ENCODE results near the gene TEKT5. TPM values are rescaled to one million over a fixed set of nuclear protein-coding genes. Genes with fewer than 3 reads are reported as not detected.
A peak's percentile ranks its signal among the peaks of the same experiment; 100 is the strongest.

TEKT5 gene
- total and polyA plus RNA-seq, 5 experiments from 2014 or later = 0.68 TPM; not detected in 4

- no peaks in the 10 kb centered on the region for H3K9me3 Mint-ChIP-seq
- POLR2A ChIA-PET = no interaction called here
- H3K4me3 Mint-ChIP-seq = no peak overlapping the region
- peaks cover 3 to 34% (median 14%) of the 10 kb centered on the region in 5 donors for H3K27me3 Mint-ChIP-seq
- DNase-seq (no peak), ATAC-seq (no peak)
- H3K27ac Mint-ChIP-seq = no peak overlapping the region
- H3K36me3 Mint-ChIP-seq = no peaks in the 10 kb centered on the region
- H3K4me1 Mint-ChIP-seq = no peaks in the 10 kb centered on the region
Measured at GRCh38 chr16:10589109-10589508, 105.6 kb downstream of the TEKT5 start.

GRCh38 chr16:10587622-10588021, 107.1 kb downstream of the TEKT5 start:
- Mint-ChIP-seq H3K27me3 (peaks cover 11 to 49% (median 29%) of the 10 kb centered on the region in 5 donors), H3K27ac (no peak overlapping the region), H3K9me3 (no peaks in the 10 kb centered on the region), H3K4me3 (no peak overlapping the region), H3K4me1 (no peaks in the 10 kb centered on the region), H3K36me3 (no peaks in the 10 kb centered on the region)
- ATAC-seq (no peak), DNase-seq (no peak)
- POLR2A ChIA-PET = no interaction called here

GRCh38 chr16:10584981-10585438, 109.7 kb downstream of the TEKT5 start:
- no peak overlapping the region for H3K4me3 Mint-ChIP-seq
- DNase-seq = no peak
- POLR2A ChIA-PET = no interaction called here
- ATAC-seq = no peak
- H3K27me3 Mint-ChIP-seq = peaks cover 17 to 72% (median 45%) of the 10 kb centered on the region in 5 donors
- H3K36me3 Mint-ChIP-seq = no peaks in the 10 kb centered on the region
- peaks cover 0 to 3% (median under 1%) of the 10 kb centered on the region in 4 donors for H3K4me1 Mint-ChIP-seq
- no peaks in the 10 kb centered on the region for H3K9me3 Mint-ChIP-seq
- H3K27ac Mint-ChIP-seq = no peak overlapping the region

GRCh38 chr16:10583269-10583668, 111.5 kb downstream of the TEKT5 start:
- DNase-seq (no peak), ATAC-seq (no peak)
- H3K36me3 Mint-ChIP-seq = no peaks in the 10 kb centered on the region
- no peak overlapping the region for H3K4me3 Mint-ChIP-seq
- no peaks in the 10 kb centered on the region for H3K9me3 Mint-ChIP-seq
- H3K27me3 Mint-ChIP-seq = peaks cover 20 to 88% (median 54%) of the 10 kb centered on the region in 5 donors
- no peak overlapping the region for H3K27ac Mint-ChIP-seq
- POLR2A ChIA-PET = no interaction called here
- H3K4me1 Mint-ChIP-seq = peaks cover 0 to 5% (median 2%) of the 10 kb centered on the region in 4 donors

GRCh38 chr16:10581507-10581906, 113.2 kb downstream of the TEKT5 start:
- no peaks in the 10 kb centered on the region for H3K36me3 Mint-ChIP-seq
- peak overlapping the region in 1 of 10 donors; percentile 49 for H3K4me3 Mint-ChIP-seq
- no peak overlapping the region for H3K27ac Mint-ChIP-seq
- DNase-seq (no peak), ATAC-seq (no peak)
- POLR2A ChIA-PET = no interaction called here
- no peaks in the 10 kb centered on the region for H3K9me3 Mint-ChIP-seq
- H3K4me1 Mint-ChIP-seq = peaks cover 0 to 5% (median 2%) of the 10 kb centered on the region in 4 donors
- peaks cover 23 to 87% (median 62%) of the 10 kb centered on the region in 5 donors for H3K27me3 Mint-ChIP-seq

GRCh38 chr16:10580883-10581247, 113.9 kb downstream of the TEKT5 start:
- no peaks in the 10 kb centered on the region for H3K36me3 Mint-ChIP-seq
- no peak for DNase-seq
- no peaks in the 10 kb centered on the region for H3K9me3 Mint-ChIP-seq
- peaks cover 23 to 81% (median 58%) of the 10 kb centered on the region in 5 donors for H3K27me3 Mint-ChIP-seq
- POLR2A ChIA-PET = no interaction called here
- peaks cover 0 to 5% (median 2%) of the 10 kb centered on the region in 4 donors for H3K4me1 Mint-ChIP-seq
- H3K4me3 Mint-ChIP-seq = peak overlapping the region in 2 of 10 donors; percentile 15 to 49
- no peak for ATAC-seq
- H3K27ac Mint-ChIP-seq = peak overlapping the region in 1 of 10 donors; percentile 79

- H3K4me3 Mint-ChIP-seq = peak within 1 kb of the TSS in 2 of 10 donors; percentile 36 to 49
- no peaks in the 10 kb centered on the region for H3K36me3 Mint-ChIP-seq
- DNase-seq (no peak), ATAC-seq (no peak)
- H3K9me3 Mint-ChIP-seq = no peaks in the 10 kb centered on the region
- H3K27me3 Mint-ChIP-seq = peaks cover 22 to 75% (median 56%) of the 10 kb centered on the region in 5 donors
- peak within 1 kb of the TSS in 1 of 10 donors; percentile 79 for H3K27ac Mint-ChIP-seq
- H3K4me1 Mint-ChIP-seq = peaks cover 0 to 5% (median 2%) of the 10 kb centered on the region in 4 donors
- POLR2A ChIA-PET = no interaction called here
Measured at GRCh38 chr16:10579965-10580882, 114.5 kb downstream of the TEKT5 start, which contains the start of gene EMP2. Gene EMP2, minus strand, starts transcription at chr16:10580598. Its CDS starts 32,981 bp downstream, at chr16:10547617.

- H3K27me3 Mint-ChIP-seq = peaks cover 20 to 71% (median 54%) of the 10 kb centered on the region in 5 donors
- POLR2A ChIA-PET = no interaction called here
- ATAC-seq (no peak), DNase-seq (no peak)
- no peaks in the 10 kb centered on the region for H3K9me3 Mint-ChIP-seq
- H3K4me1 Mint-ChIP-seq = peaks cover 0 to 5% (median 2%) of the 10 kb centered on the region in 4 donors
- no peak overlapping the region for H3K27ac Mint-ChIP-seq
- H3K4me3 Mint-ChIP-seq = no peak overlapping the region
- H3K36me3 Mint-ChIP-seq = no peaks in the 10 kb centered on the region
Measured at GRCh38 chr16:10579575-10579964, 115.2 kb downstream of the TEKT5 start.

- POLR2A ChIA-PET = no interaction called here
- no peak for ATAC-seq
- Mint-ChIP-seq H3K27me3 (peaks cover 19 to 64% (median 52%) of the 10 kb centered on the region in 5 donors), H3K4me3 (no peak overlapping the region), H3K9me3 (no peaks in the 10 kb centered on the region), H3K36me3 (no peaks in the 10 kb centered on the region), H3K27ac (no peak overlapping the region), H3K4me1 (peaks cover 0 to 5% (median 2%) of the 10 kb centered on the region in 4 donors)
- DNase-seq = no peak
Measured at GRCh38 chr16:10578474-10579316, 116.0 kb downstream of the TEKT5 start.

Other genes starting within 250 kb of the TEKT5 start
- gene EMP2, start 114.3 kb downstream of the TEKT5 start, total RNA-seq = not detected
- not detected for gene EMP2, start 114.3 kb downstream of the TEKT5 start, polyA plus RNA-seq
- gene NUBP1, start 48.9 kb upstream of the TEKT5 start, total RNA-seq = 10 to 100 TPM; 27.3 to 29.7 TPM
- gene NUBP1, start 48.9 kb upstream of the TEKT5 start, polyA plus RNA-seq = 10 to 100 TPM; 22.7 to 34.5 (median 30.0) TPM
- gene TVP23A, start 123.9 kb upstream of the TEKT5 start, total RNA-seq = not detected
- gene TVP23A, start 123.9 kb upstream of the TEKT5 start, polyA plus RNA-seq = under 1 TPM in 1 of 3 donors, not detected in 2; 0.06 TPM
- 10 to 100 TPM; 18.2 to 18.8 TPM for gene CIITA, start 182.3 kb upstream of the TEKT5 start, total RNA-seq
- under 1 TPM; 0.07 to 0.80 (median 0.30) TPM for gene CIITA, start 182.3 kb upstream of the TEKT5 start, polyA plus RNA-seq
- 10 to 100 TPM; 30.5 to 30.7 TPM for gene DEXI, start 247.5 kb upstream of the TEKT5 start, total RNA-seq
- 10 to 100 TPM; 50.8 to 60.4 (median 51.9) TPM for gene DEXI, start 247.5 kb upstream of the TEKT5 start, polyA plus RNA-seq
- gene CLEC16A, start 249.6 kb upstream of the TEKT5 start, total RNA-seq = 10 to 100 TPM; 24.8 to 28.8 TPM
- gene CLEC16A, start 249.6 kb upstream of the TEKT5 start, polyA plus RNA-seq = 10 to 100 TPM in 2 of 3 donors, 1 to 10 TPM in 1; 8.5 to 19.4 (median 18.4) TPM

Data from naive thymus-derived CD8-positive, alpha-beta T cell (primary cell).